ENCODE data around the gene RWDD2A. TPM values are rescaled to one million over a fixed set of nuclear protein-coding genes. Genes with fewer than 3 reads are reported as not detected.

Gene RWDD2A
- total and polyA plus RNA-seq, 9 of the 15 experiments (the other 6 are each of a cell fraction or from before 2014, with no cell fraction given), result 1.6 to 4.7 (median 2.1) TPM

DNA sequence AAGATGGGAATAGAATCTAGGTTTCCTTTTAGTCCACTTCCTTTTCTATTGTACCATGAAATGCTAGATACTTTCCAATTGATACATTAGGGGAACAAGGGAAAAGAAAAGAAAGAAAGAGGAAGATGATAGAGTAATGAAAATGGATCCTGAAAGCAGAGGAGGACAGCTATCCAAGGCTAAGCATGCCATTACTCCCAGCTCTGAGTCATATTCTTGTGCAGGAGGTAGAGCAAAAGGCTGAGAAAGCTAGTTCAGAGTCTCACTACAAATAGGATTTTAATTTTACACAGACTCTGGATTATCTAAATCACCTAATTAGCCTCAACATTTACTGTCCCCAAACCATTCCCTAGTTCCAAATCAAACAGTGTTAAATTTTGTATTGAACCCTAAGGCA lies 23.6 kb downstream of the RWDD2A start (continued):
- TF ChIP-seq RREB1 (CRISPR knock-in tag; IDR thresholded peaks at IDR 0.05), result no peak
- TF ChIP-seq TFAP4 (CRISPR knock-in tag; IDR thresholded peaks at IDR 0.05; ENCODE audit: borderline replicate concordance), result no peak
- no peak for TF ChIP-seq ZKSCAN8 (CRISPR knock-in tag; IDR thresholded peaks at IDR 0.05)

GRCh38 chr6:83218646-83219045 lies 25.5 kb downstream of the RWDD2A start:
- in situ Hi-C loops (cut with MboI) (no loop called here), intact Hi-C loops (cut with micrococcal nuclease) (loop anchor here (10.0 kb wide), 1 partner anchor 944 kb away; no protein-coding TSS in a partner anchor)
- Histone ChIP-seq H3K27ac (ENCODE audit: extremely low read depth, low read depth, low read length) (no peak overlapping the region), H3K9ac (ENCODE audit: insufficient read depth in 1 of 2, low read depth in 2 of 2, low read length in 2 of 2) (no peak overlapping the region), H2AFZ (ENCODE audit: low read depth, low read length) (no peak overlapping the region), H3K27me3 (ENCODE audit: control insufficient read depth in 2 of 2, insufficient read depth in 2 of 2, low read length in 2 of 2) (no peaks in the 10 kb centered on the region), H3K9me1 (ENCODE audit: control insufficient read depth, insufficient read depth, low read length) (no peaks in the 10 kb centered on the region), H3K4me1 (replicated peaks in 1 of 2; ENCODE audit: control insufficient read depth in 2 of 2, insufficient read depth in 2 of 2, low read length in 2 of 2) (no peaks in the 10 kb centered on the region), H3K4me3 (no peak overlapping the region), H3K9me3 (replicated peaks; ENCODE audit: control insufficient read depth, insufficient read depth, low read depth, low read length) (no peaks in the 10 kb centered on the region), H3K79me2 (ENCODE audit: control insufficient read depth, insufficient read depth, low read length) (no peaks in the 10 kb centered on the region), H4K20me1 (replicated peaks; ENCODE audit: control insufficient read depth, insufficient read depth, low read length) (no peaks in the 10 kb centered on the region), H3K36me3 (ENCODE audit: control insufficient read depth, insufficient read depth, low read length) (no peaks in the 10 kb centered on the region), H3K4me2 (ENCODE audit: insufficient read depth, low read length) (no peak overlapping the region)
- BruUV-seq (replicated peaks), result no TSS peak
- POLR2A ChIA-PET, result no interaction called here
- CTCF ChIA-PET (ENCODE audit: low intra/inter-chr PET ratio), result no interaction called here
- ATAC-seq, result no peak
- WGBS (ENCODE audit: insufficient coverage, low coverage, missing lambda C conversion rate), result 12% methylated on average over 3 of the region's 3 CpGs
- no peak for FAIRE-seq
- DNase-seq (ENCODE audit: extremely low read depth in 1 of 4, low spot score in 3 of 4), result no peak
- TF ChIP-seq BRF1 (IDR thresholded peaks at IDR 0.05; ENCODE audit: borderline replicate concordance, extremely low read depth, insufficient read length) (no peak), HEY1 (CRISPR knock-in tag; IDR thresholded peaks at IDR 0.05; ENCODE audit: borderline replicate concordance) (no peak), EGR1 (conservative IDR thresholded peaks at IDR 0.05) (no peak), NFE2 (IDR thresholded peaks at IDR 0.05; ENCODE audit: low read depth) (no peak), EWSR1 (IDR thresholded peaks at IDR 0.05; ENCODE audit: borderline replicate concordance, low read depth, partially characterized antibody) (no peak), MBD2 (IDR thresholded peaks at IDR 0.05; ENCODE audit: borderline replicate concordance, low read depth) (no peak), CEBPG (CRISPR knock-in tag; IDR thresholded peaks at IDR 0.05) (no peak), CEBPG (tag; conservative IDR thresholded peaks at IDR 0.05 in 1 of 2, IDR thresholded peaks at IDR 0.05 in 1 of 2) (no peak), NR2C1 (IDR thresholded peaks at IDR 0.05) (no peak), NR2C1 (tag; IDR thresholded peaks at IDR 0.05) (no peak), FOXJ2 (tag; IDR thresholded peaks at IDR 0.05) (no peak), TFAP4 (CRISPR knock-in tag; IDR thresholded peaks at IDR 0.05; ENCODE audit: borderline replicate concordance) (no peak)

All from K562 (cell line).